Stimulated activated naive B cell treated with anti-CD40 and anti-IgM and Interleukin-4, amounts not matched to agents 10 μg/mL and 1 μg/mL and 100 μg/mL, for 72 hours (primary cell): ENCODE results near the gene B4GALT5.
A peak's percentile ranks its signal among the peaks of the same experiment; 100 is the strongest.

Experiments used
- ATAC-seq, 2 donors: fragments of 150-1000 bp; cut with Tn5 transposase; replicated peaks; 2 replicates each; pipeline ENCODE4 v1.10.0; 2021; ENCODE audit warnings: moderate library complexity in 1 of 2
- DNase-seq: peaks from one replicate; pipeline ENCODE4 v3.0.0; 2021
- H3K27ac Mint-ChIP-seq: one replicate; pipeline ENCODE4 v1.8.0; 2022; ENCODE audit warnings: mild to moderate bottlenecking, mixed read lengths
- H3K27me3 Mint-ChIP-seq, 2 donors: one replicate each; pipeline ENCODE4 v1.8.0; 2022; ENCODE audit warnings: mixed read lengths in 2 of 2
- H3K36me3 Mint-ChIP-seq, 2 donors: one replicate each; pipeline ENCODE4 v1.8.0; 2022; ENCODE audit warnings: mixed read lengths in 2 of 2, mild to moderate bottlenecking in 1 of 2
- H3K4me1 Mint-ChIP-seq, 2 donors: one replicate each; pipeline ENCODE4 v1.8.0; 2022; ENCODE audit warnings: mixed read lengths in 2 of 2, mild to moderate bottlenecking in 1 of 2
- H3K4me3 Mint-ChIP-seq, 2 donors: one replicate each; pipeline ENCODE4 v1.8.0; 2022; ENCODE audit warnings: mild to moderate bottlenecking in 2 of 2, mixed read lengths in 2 of 2, moderate library complexity in 1 of 2
- H3K9me3 Mint-ChIP-seq, 2 donors: one replicate each; pipeline ENCODE4 v1.8.0; 2022; ENCODE audit warnings: mixed read lengths in 2 of 2, mild to moderate bottlenecking in 1 of 2

B4GALT5 gene

DNA sequence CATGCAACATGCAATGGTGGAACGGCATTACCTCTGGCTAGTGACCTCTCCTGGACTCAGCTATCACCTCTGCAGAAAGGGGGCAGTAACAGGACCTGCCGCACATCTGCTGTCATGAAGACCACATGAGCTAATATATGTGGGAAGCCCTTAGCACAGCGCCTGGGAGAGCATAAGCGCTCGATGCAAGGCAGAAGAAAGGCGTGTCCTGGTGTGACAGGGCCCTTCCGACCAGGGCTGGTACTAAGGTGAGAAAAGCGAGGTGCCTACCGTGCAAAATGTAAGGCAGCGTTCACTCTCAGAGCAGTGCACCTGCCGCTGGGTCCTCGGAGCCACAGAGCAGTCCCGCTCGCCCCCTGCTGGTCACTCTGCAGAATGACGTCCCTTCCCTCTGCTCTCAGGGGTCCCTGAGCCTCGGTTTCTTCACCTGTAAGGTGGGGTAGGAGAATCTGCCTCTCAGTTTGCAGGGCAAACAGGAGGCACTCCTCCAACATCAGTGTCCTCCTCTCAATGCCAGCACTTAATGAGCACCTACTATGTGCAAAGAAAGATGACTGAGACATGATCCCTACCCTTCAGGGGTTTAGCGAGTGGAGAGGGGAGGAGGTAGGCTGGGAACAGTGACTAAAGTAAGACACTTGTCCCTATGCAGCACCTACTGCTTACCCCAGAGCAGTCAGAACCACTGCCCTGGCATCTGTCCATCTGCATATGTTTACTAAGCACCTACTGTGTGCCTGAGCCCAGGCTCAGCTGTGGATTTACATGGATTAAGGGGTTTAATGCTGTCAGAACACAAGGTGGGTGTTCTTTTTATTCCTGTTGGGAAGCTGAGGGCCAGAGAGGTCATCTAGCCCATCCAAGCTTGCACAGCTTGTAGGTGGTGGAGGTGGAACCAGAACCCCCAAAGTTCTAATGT, 104.7 kb downstream of the B4GALT5 start:
- Mint-ChIP-seq H3K27ac (no peak overlapping the region), H3K27me3 (peaks cover 15 to 45% of the 10 kb centered on the region in 2 donors), H3K4me1 (peaks cover 14 to 23% of the 10 kb centered on the region in 2 donors), H3K9me3 (no peaks in the 10 kb centered on the region), H3K4me3 (no peak overlapping the region), H3K36me3 (no peaks in the 10 kb centered on the region)
- peak; percentile 58 for DNase-seq
- peak; percentile 77 to 78 for ATAC-seq

DNA sequence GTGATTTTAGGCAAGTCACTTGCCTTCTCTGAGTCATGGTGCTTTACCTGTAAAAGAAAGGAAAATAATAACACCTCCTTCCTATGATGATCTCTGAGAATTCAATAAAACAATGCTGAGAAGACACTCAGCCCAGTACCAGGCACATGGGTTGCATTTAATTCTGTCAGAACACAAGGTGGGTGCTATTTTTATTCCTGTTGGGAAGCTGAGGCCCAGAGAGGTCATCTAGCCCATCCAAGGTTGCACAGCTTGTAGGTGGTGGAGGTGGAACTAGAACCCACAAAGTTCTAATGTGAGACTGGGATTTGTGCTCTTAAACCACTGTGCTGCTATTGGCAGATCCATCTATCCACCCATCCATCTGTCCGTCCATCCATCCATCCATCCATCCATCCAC, 106.1 kb downstream of the B4GALT5 start:
- Mint-ChIP-seq H3K9me3 (no peaks in the 10 kb centered on the region), H3K4me3 (no peak overlapping the region), H3K27me3 (peaks cover 15 to 45% of the 10 kb centered on the region in 2 donors), H3K36me3 (no peaks in the 10 kb centered on the region), H3K27ac (no peak overlapping the region), H3K4me1 (peaks cover 14 to 23% of the 10 kb centered on the region in 2 donors)
- ATAC-seq = no peak
- DNase-seq = no peak

DNA sequence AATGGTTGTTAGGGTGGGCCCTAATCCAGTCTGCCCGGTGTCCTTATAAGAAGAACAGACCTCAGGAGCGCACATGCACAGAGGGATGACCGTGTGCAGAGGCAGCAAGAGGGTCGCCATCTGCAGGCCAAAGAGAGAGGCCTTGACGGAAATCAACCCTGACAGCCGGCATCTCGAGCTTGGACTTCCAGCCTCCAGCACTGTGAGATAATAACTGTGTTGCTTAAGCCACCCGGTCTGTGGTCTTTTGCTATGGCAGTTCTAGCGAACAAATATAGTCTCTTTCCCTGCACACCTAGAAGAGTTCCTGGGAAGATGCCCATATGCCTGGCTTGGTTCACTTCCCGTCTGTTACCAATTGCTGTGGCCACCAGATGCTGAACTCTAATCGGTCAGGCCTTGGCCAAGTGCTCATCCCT, 110.5 kb downstream of the B4GALT5 start:
- Mint-ChIP-seq H3K4me3 (no peak overlapping the region), H3K36me3 (no peaks in the 10 kb centered on the region), H3K4me1 (peaks cover 0 to 1% of the 10 kb centered on the region in 2 donors), H3K27ac (no peak overlapping the region), H3K27me3 (peaks cover 18 to 33% of the 10 kb centered on the region in 2 donors), H3K9me3 (no peaks in the 10 kb centered on the region)
- no peak for ATAC-seq
- no peak for DNase-seq

DNA sequence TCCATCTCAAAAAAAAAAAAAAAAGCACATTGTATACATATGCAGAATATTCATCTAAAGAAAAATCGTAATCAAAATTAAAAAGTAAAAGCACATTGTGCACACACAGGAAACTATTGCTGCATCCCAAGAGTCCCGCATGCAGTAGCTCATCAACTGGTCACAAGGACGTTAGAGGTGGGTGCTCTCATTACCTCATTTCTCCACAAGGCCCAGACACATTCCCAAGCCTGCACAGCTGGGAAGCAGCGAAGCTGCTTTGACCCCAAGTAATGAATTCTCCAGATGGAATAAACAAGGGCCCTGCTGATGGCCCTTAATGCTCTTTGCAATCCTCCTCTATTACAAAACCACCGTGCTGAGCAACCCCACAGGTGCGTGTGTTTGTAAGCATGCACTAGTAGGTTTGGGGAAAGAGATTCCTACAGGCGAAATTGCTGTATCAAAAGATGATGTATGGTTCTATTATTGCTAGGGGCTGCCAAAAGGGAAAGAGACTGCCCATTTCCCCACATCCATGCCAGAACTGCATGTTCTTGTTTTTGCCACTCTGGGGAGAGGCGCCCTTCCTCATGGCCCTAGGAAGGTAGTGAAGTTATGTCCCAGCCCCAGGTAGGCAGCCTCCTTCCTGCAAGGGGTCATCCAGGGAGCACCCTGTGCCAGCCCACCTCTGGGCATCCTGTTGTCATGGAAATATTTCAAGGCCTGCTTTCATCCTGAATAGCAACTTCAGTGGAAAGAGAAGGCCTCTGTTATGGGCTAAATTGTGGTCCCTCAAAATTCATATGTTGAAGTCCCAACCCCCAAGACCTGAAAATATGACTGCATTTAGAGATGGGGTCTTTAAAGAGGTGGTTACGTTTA, 111.1 kb downstream of the B4GALT5 start:
- Mint-ChIP-seq H3K9me3 (no peaks in the 10 kb centered on the region), H3K4me1 (no peaks in the 10 kb centered on the region), H3K4me3 (no peak overlapping the region), H3K27me3 (peaks cover 18 to 26% of the 10 kb centered on the region in 2 donors), H3K36me3 (no peaks in the 10 kb centered on the region), H3K27ac (no peak overlapping the region)
- ATAC-seq (no peak), DNase-seq (no peak)

DNA sequence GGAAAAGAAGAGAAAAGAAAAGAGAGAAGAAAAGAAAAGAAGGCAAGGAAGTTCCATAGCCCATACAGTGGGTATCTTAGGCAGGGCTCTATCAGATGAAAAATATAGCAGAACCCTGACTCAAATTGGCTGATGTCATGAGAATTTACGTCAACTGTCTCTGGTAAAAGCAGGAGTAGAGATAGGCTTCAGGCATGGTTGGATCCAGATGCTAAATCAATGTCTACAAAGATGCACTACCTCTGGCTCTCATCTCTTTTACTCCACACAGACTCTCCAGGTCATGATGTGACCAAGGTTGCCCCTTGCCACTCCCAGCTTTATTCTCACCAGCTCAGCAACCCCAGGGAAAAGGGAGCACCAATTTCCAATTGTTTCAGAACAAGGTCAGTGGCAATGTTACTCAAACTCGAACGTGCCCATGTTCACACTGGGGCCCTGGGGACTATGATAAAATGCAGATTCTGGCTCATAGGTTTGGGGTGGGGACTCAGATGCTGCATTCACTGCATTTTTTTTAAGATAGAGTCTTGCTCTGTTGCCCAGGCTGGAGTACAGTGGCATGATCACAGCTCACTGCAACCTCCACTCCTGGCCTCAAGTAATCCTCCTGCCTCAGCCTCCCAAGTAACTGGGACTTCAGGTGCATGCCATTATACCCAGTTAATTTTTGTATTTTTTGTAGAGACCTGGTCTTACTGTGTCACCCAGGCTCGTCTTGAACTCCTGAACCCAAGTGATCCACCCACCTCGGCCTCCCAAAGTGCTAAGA, 112.3 kb downstream of the B4GALT5 start:
- Mint-ChIP-seq H3K36me3 (no peaks in the 10 kb centered on the region), H3K27ac (no peak overlapping the region), H3K27me3 (peaks cover 18 to 22% of the 10 kb centered on the region in 2 donors), H3K4me3 (no peak overlapping the region), H3K9me3 (no peaks in the 10 kb centered on the region), H3K4me1 (peaks cover 3 to 9% of the 10 kb centered on the region in 2 donors)
- ATAC-seq (no peak), DNase-seq (no peak)

DNA sequence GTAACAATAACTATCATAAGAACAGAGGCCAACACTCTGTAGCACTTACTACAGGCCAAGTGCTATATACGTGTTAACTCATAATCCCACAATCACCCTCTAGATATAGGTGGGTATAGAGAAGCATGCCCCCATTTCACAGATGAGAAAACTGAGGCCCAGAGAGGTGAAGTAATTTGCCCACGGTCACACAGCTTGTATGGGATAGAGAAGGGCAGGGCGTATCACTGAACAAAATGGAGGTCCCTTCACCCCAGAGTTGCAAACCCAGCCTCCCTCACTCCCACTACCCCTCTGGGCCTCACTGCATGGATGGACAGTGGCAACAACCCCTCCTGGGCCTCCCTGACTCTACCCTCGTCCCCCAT, 113.9 kb downstream of the B4GALT5 start:
- no peak for DNase-seq
- ATAC-seq = no peak
- H3K27ac Mint-ChIP-seq = no peak overlapping the region
- no peaks in the 10 kb centered on the region for H3K36me3 Mint-ChIP-seq
- peaks cover 18 to 23% of the 10 kb centered on the region in 2 donors for H3K27me3 Mint-ChIP-seq
- H3K4me3 Mint-ChIP-seq = no peak overlapping the region
- H3K9me3 Mint-ChIP-seq = no peaks in the 10 kb centered on the region
- H3K4me1 Mint-ChIP-seq = peaks cover 18 to 22% of the 10 kb centered on the region in 2 donors

DNA sequence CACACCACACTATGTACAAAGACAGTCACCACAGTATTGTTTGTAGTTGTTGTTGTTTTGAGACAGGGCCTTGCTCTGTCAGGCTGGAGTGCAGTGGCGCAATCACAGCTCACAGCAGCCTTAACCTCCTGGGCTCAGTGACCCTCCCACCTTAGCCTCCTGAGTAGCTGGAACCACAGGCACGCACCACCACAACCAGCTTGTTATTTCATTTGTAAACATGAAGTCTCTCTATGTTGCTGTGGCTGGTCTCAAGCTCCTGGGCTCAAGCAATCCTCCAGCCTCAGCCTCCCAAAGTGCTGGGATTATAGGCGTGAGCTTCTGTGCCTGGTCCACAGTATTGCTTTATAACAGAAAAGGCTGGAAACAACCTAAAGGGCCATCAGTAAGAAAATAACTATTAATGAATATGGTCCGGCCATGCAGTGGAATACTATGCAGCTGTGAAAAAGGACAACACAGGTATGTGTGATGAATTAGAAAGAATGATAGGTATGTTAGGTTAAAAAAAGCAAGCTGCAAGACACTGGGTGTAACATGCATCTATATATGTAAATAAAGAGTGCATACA, 115.8 kb downstream of the B4GALT5 start:
- no peaks in the 10 kb centered on the region for H3K36me3 Mint-ChIP-seq
- no peak for ATAC-seq

DNA sequence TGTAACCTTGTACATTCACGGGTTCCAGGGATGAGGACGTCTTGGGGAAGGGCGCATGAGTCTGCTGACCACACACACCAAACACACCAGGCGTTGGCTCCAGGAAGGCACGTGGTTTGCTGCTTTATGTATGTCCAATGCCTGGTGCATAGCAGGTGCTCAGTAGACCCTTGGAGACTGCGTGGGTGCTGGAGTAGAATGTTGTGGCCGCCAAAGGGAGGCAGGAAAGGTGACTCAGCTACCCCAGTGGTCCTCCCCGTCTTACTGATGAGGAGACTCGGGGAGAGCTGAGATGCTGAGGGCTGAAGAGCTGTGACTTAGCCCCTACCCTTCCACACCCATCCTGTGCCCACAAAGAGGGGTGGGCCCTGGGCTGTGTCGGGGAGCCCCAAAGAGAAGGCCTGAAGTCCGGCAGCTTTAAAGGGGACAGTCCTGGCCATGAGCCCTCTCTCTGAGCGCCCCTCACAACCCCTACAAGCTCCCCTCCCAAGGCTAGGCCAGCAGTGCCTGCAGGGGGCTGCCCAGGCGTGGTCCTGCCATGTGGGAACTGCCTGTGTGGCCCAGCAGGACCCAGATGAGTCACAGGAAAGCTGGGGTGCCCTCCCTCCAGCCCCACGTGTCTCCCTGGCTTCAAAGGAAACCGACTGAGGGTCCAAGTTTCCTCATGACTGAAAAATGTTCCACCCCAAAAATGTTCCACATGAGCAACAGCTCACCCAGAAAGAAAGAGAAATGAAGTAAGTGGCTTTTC, 117.7 kb downstream of the B4GALT5 start:
- DNase-seq (peak; percentile 54), ATAC-seq (peak; percentile 79 to 86)
- H3K27ac Mint-ChIP-seq = peak overlapping the region; percentile 33
- no peaks in the 10 kb centered on the region for H3K36me3 Mint-ChIP-seq
- H3K9me3 Mint-ChIP-seq = peaks cover 2 to 5% of the 10 kb centered on the region in 2 donors
- peaks cover 32 to 39% of the 10 kb centered on the region in 2 donors for H3K27me3 Mint-ChIP-seq
- H3K4me3 Mint-ChIP-seq = no peak overlapping the region
- H3K4me1 Mint-ChIP-seq = peaks cover 20 to 31% of the 10 kb centered on the region in 2 donors

More for the DNA sequence above, 115.8 kb downstream of the B4GALT5 start:
- peaks cover 20 to 31% of the 10 kb centered on the region in 2 donors for H3K4me1 Mint-ChIP-seq
- H3K9me3 Mint-ChIP-seq = no peaks in the 10 kb centered on the region
- H3K27ac Mint-ChIP-seq = no peak overlapping the region
- no peak overlapping the region for H3K4me3 Mint-ChIP-seq
- peaks cover 27% of the 10 kb centered on the region in 2 donors for H3K27me3 Mint-ChIP-seq
- DNase-seq = no peak

DNA sequence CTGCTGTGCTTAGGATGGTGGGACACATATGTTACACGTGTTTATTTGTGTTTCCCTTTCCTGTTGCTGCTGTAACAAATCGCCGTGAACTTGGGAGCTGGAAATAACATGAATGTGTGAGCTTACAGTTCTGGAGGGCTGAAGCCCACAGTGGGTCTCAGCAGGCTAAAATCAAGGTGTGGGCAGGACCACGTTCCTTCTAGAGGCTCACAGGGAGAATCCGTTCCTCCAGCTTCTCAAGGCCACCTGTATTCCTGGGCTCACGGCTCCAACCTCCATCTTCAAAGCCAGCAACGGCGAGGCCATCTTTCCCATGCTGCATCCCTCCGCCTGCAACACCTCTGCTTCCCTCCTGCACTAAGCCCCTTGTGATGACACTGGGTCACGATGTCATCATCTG, 118.3 kb downstream of the B4GALT5 start:
- Mint-ChIP-seq H3K27ac (peak overlapping the region; percentile 33), H3K4me3 (no peak overlapping the region), H3K4me1 (peaks cover 21 to 32% of the 10 kb centered on the region in 2 donors), H3K9me3 (peaks cover 2 to 6% of the 10 kb centered on the region in 2 donors), H3K27me3 (peaks cover 32 to 35% of the 10 kb centered on the region in 2 donors), H3K36me3 (no peaks in the 10 kb centered on the region)
- ATAC-seq (no peak), DNase-seq (no peak)

DNA sequence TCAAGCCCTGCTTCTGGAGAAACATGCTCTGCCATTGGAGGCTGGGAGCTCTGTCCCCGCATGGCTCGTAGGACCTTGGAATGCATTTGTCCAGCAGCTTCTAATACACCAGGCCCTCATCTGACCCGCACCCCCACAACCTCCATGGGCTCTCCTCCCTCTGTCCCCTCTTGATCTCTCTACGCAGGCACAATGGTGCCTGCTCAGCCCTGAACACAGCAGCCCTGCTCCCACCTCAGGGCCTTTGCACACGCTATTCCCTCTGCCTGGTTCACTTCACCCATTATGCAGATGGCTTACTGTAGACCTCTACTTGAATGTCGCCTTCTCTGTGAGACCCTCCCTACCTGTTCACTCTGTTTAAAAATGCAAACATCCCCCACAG, 118.8 kb downstream of the B4GALT5 start:
- DNase-seq = no peak
- H3K27me3 Mint-ChIP-seq = peaks cover 33 to 34% of the 10 kb centered on the region in 2 donors
- no peak overlapping the region for H3K27ac Mint-ChIP-seq
- no peak for ATAC-seq
- H3K4me1 Mint-ChIP-seq = peaks cover 26 to 36% of the 10 kb centered on the region in 2 donors
- peaks cover 6 to 11% of the 10 kb centered on the region in 2 donors for H3K9me3 Mint-ChIP-seq
- H3K36me3 Mint-ChIP-seq = peaks cover 0 to 2% of the 10 kb centered on the region in 2 donors
- H3K4me3 Mint-ChIP-seq = no peak overlapping the region

DNA sequence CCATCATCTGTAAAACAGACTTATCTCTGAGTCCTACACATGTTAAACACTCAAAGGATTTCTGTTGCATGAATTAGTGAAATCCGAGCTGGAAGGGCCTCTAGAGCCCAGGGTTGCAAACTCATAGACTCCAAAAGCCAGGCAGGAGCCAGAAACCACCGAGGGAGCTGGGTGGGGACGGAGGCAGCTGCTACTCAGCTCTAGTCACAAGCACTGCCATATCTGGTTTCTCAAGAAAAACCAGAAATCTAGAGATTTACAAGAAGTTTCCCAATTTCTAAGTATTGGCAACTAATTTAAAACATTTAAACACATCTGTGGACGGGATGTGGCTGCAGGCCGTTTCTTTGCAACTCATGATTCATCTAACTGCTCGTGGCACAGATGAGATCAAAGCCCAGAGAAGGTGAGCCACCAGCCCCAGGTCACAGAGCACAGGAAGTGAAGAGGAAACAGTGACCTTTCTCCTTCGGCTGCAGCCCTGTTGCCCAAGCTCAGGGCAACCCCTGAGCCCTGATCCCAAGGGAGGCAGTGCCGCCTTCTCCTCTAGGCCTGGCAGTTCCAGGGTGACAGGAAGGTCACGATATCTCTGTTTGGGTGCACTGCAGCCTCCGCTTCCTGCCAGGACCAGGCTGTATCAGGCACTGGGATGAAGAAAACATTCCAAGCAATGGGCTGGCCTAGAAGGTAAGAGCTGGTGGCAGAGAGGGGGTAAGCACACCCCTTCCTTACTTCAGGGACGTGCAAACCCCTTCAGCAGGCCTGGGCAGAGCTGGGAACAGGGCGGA, 119.3 kb downstream of the B4GALT5 start:
- Mint-ChIP-seq H3K9me3 (peaks cover 8 to 13% of the 10 kb centered on the region in 2 donors), H3K27me3 (peaks cover 33 to 36% of the 10 kb centered on the region in 2 donors), H3K4me1 (peaks cover 26 to 40% of the 10 kb centered on the region in 2 donors), H3K36me3 (peaks cover 0 to 4% of the 10 kb centered on the region in 2 donors), H3K4me3 (no peak overlapping the region), H3K27ac (no peak overlapping the region)
- ATAC-seq (peak; percentile 33 to 53), DNase-seq (no peak)

DNA sequence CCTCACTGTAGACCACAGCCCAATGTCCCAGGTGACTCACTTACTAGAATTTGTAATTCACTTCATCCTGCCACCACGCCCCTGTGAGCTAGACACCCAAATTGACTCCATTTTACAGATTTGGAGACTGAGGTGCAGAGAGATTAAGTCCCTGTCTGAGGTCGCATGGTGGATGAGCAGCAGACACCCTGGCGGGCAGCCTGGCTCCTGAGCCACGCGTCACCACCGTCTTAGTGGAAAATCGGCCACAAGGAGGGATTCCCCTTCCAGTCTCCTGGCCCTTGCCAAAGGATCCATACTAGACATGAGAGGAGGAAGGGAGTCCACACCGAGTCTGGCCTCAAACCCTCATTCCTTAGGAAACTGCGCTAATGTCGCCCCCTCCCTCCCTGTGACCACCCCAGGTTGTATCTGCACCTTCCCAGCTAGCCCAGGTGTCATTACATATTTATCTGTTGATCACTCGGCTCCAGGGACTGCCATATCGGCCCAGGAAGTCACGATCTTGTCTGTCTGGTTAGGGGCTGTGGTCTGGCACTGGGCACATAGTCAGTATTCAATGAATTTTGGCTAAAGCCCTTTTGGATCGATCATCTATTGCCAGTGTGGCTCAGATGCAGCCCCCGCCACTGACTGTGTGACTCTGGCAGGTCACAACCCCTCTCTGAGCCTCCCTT, 120.1 kb downstream of the B4GALT5 start:
- no peak for DNase-seq
- Mint-ChIP-seq H3K4me1 (peaks cover 26 to 40% of the 10 kb centered on the region in 2 donors), H3K4me3 (no peak overlapping the region)

More for the DNA sequence above, 120.1 kb downstream of the B4GALT5 start:
- H3K27me3 Mint-ChIP-seq = peaks cover 30 to 36% of the 10 kb centered on the region in 2 donors
- peaks cover 0 to 4% of the 10 kb centered on the region in 2 donors for H3K36me3 Mint-ChIP-seq
- peaks cover 8 to 13% of the 10 kb centered on the region in 2 donors for H3K9me3 Mint-ChIP-seq
- H3K27ac Mint-ChIP-seq = no peak overlapping the region
- ATAC-seq = no peak
